H9 (cell line): ENCODE results near the gene MISP3. TPM values are rescaled to one million over a fixed set of nuclear protein-coding genes. Genes with fewer than 3 reads are reported as not detected.

ENCODE experiments used
- DNase-seq: peaks from one replicate; pipeline ENCODE4 v3.0.0-alpha.2; 2017
- H2AFZ ChIP-seq: one replicate; pipeline ENCODE4 v1.6.1; 2013; ENCODE audit warnings: mild to moderate bottlenecking, low read length, control low read depth, moderate library complexity
- H2AK5ac ChIP-seq: 2 replicates; pipeline ENCODE4 v1.6.1; 2013; ENCODE audit warnings: low read length, control low read depth, mixed read lengths; ENCODE audit not compliant: insufficient read length
- H2BK120ac ChIP-seq: one replicate; pipeline ENCODE4 v1.6.1; 2013; ENCODE audit warnings: low read depth, mild to moderate bottlenecking, low read length, control low read depth, inconsistent platforms; ENCODE audit not compliant: poor library complexity, severe bottlenecking
- H2BK12ac ChIP-seq: 2 replicates; pipeline ENCODE4 v1.6.1; 2013; ENCODE audit warnings: low read length, control low read depth, mixed read lengths, low read depth; ENCODE audit not compliant: insufficient read length
- H2BK15ac ChIP-seq: 2 replicates; pipeline ENCODE4 v1.6.1; 2013; ENCODE audit warnings: low read depth, low read length, control low read depth
- H2BK20ac ChIP-seq: one replicate; pipeline ENCODE4 v1.6.1; 2013; ENCODE audit warnings: low read depth, mild to moderate bottlenecking, low read length, control low read depth, inconsistent platforms; ENCODE audit not compliant: poor library complexity, severe bottlenecking
- H2BK5ac ChIP-seq: 2 replicates; pipeline ENCODE4 v1.6.1; 2013; ENCODE audit warnings: low read length, control low read depth, mixed read lengths; ENCODE audit not compliant: insufficient read length
- H3K14ac ChIP-seq: 2 replicates; pipeline ENCODE4 v1.6.1; 2013; ENCODE audit warnings: low read length, control low read depth; ENCODE audit not compliant: insufficient read depth
- H3K18ac ChIP-seq: 2 replicates; pipeline ENCODE4 v1.6.1; 2013; ENCODE audit warnings: low read depth, mild to moderate bottlenecking, mixed read lengths, low read length, control low read depth; ENCODE audit not compliant: insufficient read length
- H3K23ac ChIP-seq: 2 replicates; pipeline ENCODE4 v1.6.1; 2013; ENCODE audit warnings: low read length, control low read depth, mixed read lengths, low read depth; ENCODE audit not compliant: insufficient read length
- H3K23me2 ChIP-seq: 2 replicates; pipeline ENCODE4 v1.6.1; 2013; ENCODE audit warnings: low read depth, mild to moderate bottlenecking, mixed read lengths, low read length, control low read depth; ENCODE audit not compliant: insufficient read length, poor library complexity, severe bottlenecking
- H3K27ac ChIP-seq: 2 replicates; pipeline ENCODE4 v1.5.1; 2013; ENCODE audit warnings: low read length, control low read depth, mixed read lengths, low read depth; ENCODE audit not compliant: insufficient read length
- H3K27me3 ChIP-seq: 2 replicates; pipeline ENCODE4 v1.6.1; 2013; ENCODE audit warnings: low read length, control low read depth, inconsistent platforms; ENCODE audit not compliant: insufficient read depth
- H3K4ac ChIP-seq: 2 replicates; pipeline ENCODE4 v1.6.1; 2013; ENCODE audit warnings: low read depth, mild to moderate bottlenecking, control low read depth, inconsistent platforms, low read length, moderate library complexity
- H3K4me1 ChIP-seq: 2 replicates; pipeline ENCODE4 v1.6.1; 2013; ENCODE audit warnings: low read length, control low read depth, inconsistent platforms; ENCODE audit not compliant: insufficient read depth
- H3K4me2 ChIP-seq: 2 replicates; pipeline ENCODE4 v1.6.1; 2013; ENCODE audit warnings: low read length, control low read depth, mixed read lengths; ENCODE audit not compliant: insufficient read length, insufficient read depth
- H3K56ac ChIP-seq: 2 replicates; pipeline ENCODE4 v1.6.1; 2013; ENCODE audit warnings: low read depth, mild to moderate bottlenecking, mixed read lengths, low read length, control low read depth; ENCODE audit not compliant: insufficient read length
- H3K79me1 ChIP-seq: 2 replicates; pipeline ENCODE4 v1.6.1; 2013; ENCODE audit warnings: low read depth, mild to moderate bottlenecking, moderate library complexity, low read length, control low read depth, inconsistent platforms; ENCODE audit not compliant: insufficient read depth, poor library complexity, severe bottlenecking
- H3K79me2 ChIP-seq: 2 replicates; pipeline ENCODE4 v1.6.1; 2013; ENCODE audit warnings: low read length, control low read depth, inconsistent platforms; ENCODE audit not compliant: insufficient read depth
- H3K9ac ChIP-seq: 2 replicates; pipeline ENCODE4 v1.6.1; 2013; ENCODE audit warnings: low read length, control low read depth, mixed read lengths; ENCODE audit not compliant: insufficient read length; ENCODE audit errors: extremely low read depth
- H3K9me3 ChIP-seq: one replicate; pipeline ENCODE4 v1.6.1; 2013; ENCODE audit warnings: low read depth, low read length, inconsistent platforms; ENCODE audit not compliant: control insufficient read depth
- H3T11ph ChIP-seq: one replicate; pipeline ENCODE4 v1.6.1; 2013; ENCODE audit warnings: mild to moderate bottlenecking, low read length, control low read depth, inconsistent platforms
- H4K20me1 ChIP-seq: one replicate; pipeline ENCODE4 v1.6.1; 2013; ENCODE audit not compliant: control insufficient read depth, insufficient read length, insufficient read depth
- H4K5ac ChIP-seq: 2 replicates; pipeline ENCODE4 v1.6.1; 2013; ENCODE audit warnings: low read depth, mild to moderate bottlenecking, mixed read lengths, low read length, control low read depth; ENCODE audit not compliant: insufficient read length
- H4K8ac ChIP-seq: replicated peaks from 2 replicates; pipeline ENCODE4 v1.6.1; 2013; ENCODE audit warnings: low read length, control low read depth, mixed read lengths, low read depth; ENCODE audit not compliant: insufficient read length
- H4K91ac ChIP-seq: 2 replicates; pipeline ENCODE4 v1.6.1; 2013; ENCODE audit warnings: low read depth, mild to moderate bottlenecking, moderate library complexity, mixed read lengths, low read length, control low read depth; ENCODE audit not compliant: insufficient read length
- H3K27ac Mint-ChIP-seq, 3 experiments: 2 replicates in 2 of 3; 3 replicates in 1 of 3; pipeline ENCODE4 v1.8.0; 2020 to 2021; ENCODE audit warnings: mixed read lengths in 3 of 3, mild to moderate bottlenecking in 1 of 3, moderate library complexity in 1 of 3
- H3K27me3 Mint-ChIP-seq: 2 replicates; pipeline ENCODE4 v1.8.0; 2021; ENCODE audit warnings: low read depth, mild to moderate bottlenecking, moderate library complexity, mixed read lengths
- H3K36me3 Mint-ChIP-seq, 3 experiments: 2 replicates in 2 of 3; 3 replicates in 1 of 3; pipeline ENCODE4 v1.8.0; 2020 to 2021; ENCODE audit warnings: low read depth in 3 of 3, mixed read lengths in 3 of 3; ENCODE audit not compliant: insufficient read depth in 1 of 3
- H3K4me1 Mint-ChIP-seq, 2 experiments: 2 replicates each; pipeline ENCODE4 v1.8.0; 2020; ENCODE audit warnings: mixed read lengths in 2 of 2
- H3K4me3 Mint-ChIP-seq, 2 experiments: 2 replicates in 1 of 2; 3 replicates in 1 of 2; pipeline ENCODE4 v1.8.0; 2020 to 2021; ENCODE audit warnings: mild to moderate bottlenecking in 2 of 2, mixed read lengths in 2 of 2, moderate library complexity in 1 of 2
- H3K9me3 Mint-ChIP-seq, 2 experiments: 2 replicates in 1 of 2; 3 replicates in 1 of 2; pipeline ENCODE4 v1.8.0; 2020; ENCODE audit warnings: mild to moderate bottlenecking in 2 of 2, mixed read lengths in 2 of 2, moderate library complexity in 1 of 2
- WGBS: extraction: QIAGEN DNeasy Blood & Tissue Kit; methylation state at CpG from one replicate; pipeline ENCODE4 v1.1.7; 2013; ENCODE audit warnings: missing lambda C conversion rate, low lambda C conversion rate, mixed read lengths; ENCODE audit not compliant: insufficient read length; ENCODE audit errors: extremely low coverage; 5-methylcytosine and 5-hydroxymethylcytosine counted together
- total RNA-seq: library from RNA; stranded (reverse); gene quantifications from 2 replicates; pipeline ENCODE4 v1.2.1, GENCODE V29; 2021
- TF ChIP-seq, protein P1 (sequence below): fragments of 200-600 bp; sonication (generic); conservative IDR thresholded peaks from 3 replicates; pipeline ENCODE4 v1.8.0; 2021; ENCODE audit warnings: antibody characterized with exemption, mild to moderate bottlenecking

Gene MISP3
- total RNA-seq, 1 experiment from 2014 or later, result 0.26 TPM

DNA sequence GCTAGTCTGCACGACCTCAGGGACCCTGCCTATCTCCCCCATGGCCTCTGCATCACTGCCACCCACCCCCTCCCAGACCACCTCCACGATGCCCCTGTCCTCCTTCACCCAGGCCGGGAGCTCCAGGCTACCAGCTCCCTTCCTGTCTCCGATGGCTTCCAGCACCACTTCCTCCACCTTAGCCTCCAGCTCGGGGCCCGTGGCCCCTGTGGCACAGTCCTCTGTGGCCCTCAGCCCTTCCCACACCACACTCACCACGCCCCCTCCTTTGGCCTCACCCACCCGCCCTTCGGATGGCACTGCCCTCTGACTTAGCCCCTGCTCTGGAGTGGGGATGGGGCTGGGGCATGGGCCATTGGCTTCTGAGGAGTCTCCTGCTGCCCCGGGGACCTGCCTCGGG lies 17.9 kb upstream of the MISP3 start:
- H3K23ac ChIP-seq, result no peak overlapping the region
- no peak for DNase-seq
- no peaks in the 10 kb centered on the region; the same call in 1 of the 2 replicates for H3K4me1 ChIP-seq
- Mint-ChIP-seq H3K4me1 (peaks cover 9 to 18% of the 10 kb centered on the region in 2 experiments), H3K9me3 (no peaks in the 10 kb centered on the region; a peak in 2 of 5 replicates), H3K27ac (no peak overlapping the region), H3K27me3 (peaks cover 33% of the 10 kb centered on the region), H3K36me3 (peaks cover 15 to 23% (median 16%) of the 10 kb centered on the region in 3 experiments), H3K4me3 (no peak overlapping the region)
- peaks cover 6% of the 10 kb centered on the region for H3K23me2 ChIP-seq
- no peaks in the 10 kb centered on the region for H4K20me1 ChIP-seq
- H3K56ac ChIP-seq, result no peak overlapping the region
- H3K4me2 ChIP-seq, result no peak overlapping the region
- no peak overlapping the region for H2AK5ac ChIP-seq
- no peak overlapping the region for H4K5ac ChIP-seq
- no peak overlapping the region for H3K27ac ChIP-seq
- no peaks in the 10 kb centered on the region for H3K9me3 ChIP-seq
- no peak overlapping the region for H4K91ac ChIP-seq
- no CpG with 5 or more reads among the region's 11 CpGs for WGBS
- H2BK20ac ChIP-seq, result no peak overlapping the region
- peaks cover 8% of the 10 kb centered on the region for H3K27me3 ChIP-seq
- no peak overlapping the region for H2AFZ ChIP-seq
- TF ChIP-seq, protein P1, sequence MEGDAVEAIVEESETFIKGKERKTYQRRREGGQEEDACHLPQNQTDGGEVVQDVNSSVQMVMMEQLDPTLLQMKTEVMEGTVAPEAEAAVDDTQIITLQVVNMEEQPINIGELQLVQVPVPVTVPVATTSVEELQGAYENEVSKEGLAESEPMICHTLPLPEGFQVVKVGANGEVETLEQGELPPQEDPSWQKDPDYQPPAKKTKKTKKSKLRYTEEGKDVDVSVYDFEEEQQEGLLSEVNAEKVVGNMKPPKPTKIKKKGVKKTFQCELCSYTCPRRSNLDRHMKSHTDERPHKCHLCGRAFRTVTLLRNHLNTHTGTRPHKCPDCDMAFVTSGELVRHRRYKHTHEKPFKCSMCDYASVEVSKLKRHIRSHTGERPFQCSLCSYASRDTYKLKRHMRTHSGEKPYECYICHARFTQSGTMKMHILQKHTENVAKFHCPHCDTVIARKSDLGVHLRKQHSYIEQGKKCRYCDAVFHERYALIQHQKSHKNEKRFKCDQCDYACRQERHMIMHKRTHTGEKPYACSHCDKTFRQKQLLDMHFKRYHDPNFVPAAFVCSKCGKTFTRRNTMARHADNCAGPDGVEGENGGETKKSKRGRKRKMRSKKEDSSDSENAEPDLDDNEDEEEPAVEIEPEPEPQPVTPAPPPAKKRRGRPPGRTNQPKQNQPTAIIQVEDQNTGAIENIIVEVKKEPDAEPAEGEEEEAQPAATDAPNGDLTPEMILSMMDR, result no peak
- H2BK5ac ChIP-seq, result no peak overlapping the region
- H3K79me1 ChIP-seq, result no peaks in the 10 kb centered on the region
- H2BK12ac ChIP-seq, result no peak overlapping the region
- no peaks in the 10 kb centered on the region for H3K79me2 ChIP-seq
- no peak overlapping the region for H3K4ac ChIP-seq
- no peak overlapping the region for H2BK15ac ChIP-seq
- no peak overlapping the region for H2BK120ac ChIP-seq
- no peak overlapping the region for H3K9ac ChIP-seq
- no peak overlapping the region for H3K18ac ChIP-seq
- no peak overlapping the region for H4K8ac ChIP-seq
- no peak overlapping the region for H3K14ac ChIP-seq
- H3T11ph ChIP-seq, result no peak overlapping the region
